ENCODE measurements around the gene XPNPEP3. TPM values are rescaled to one million over a fixed set of nuclear protein-coding genes. Genes with fewer than 3 reads are reported as not detected.

The XPNPEP3 gene
- total RNA-seq, 1 donor = 15.6 TPM

- no peaks in the 10 kb centered on the region for H3K9me3 ChIP-seq (ENCODE audit: low read depth, low read length)
- no peaks in the 10 kb centered on the region for H3K4me1 ChIP-seq (ENCODE audit: insufficient read depth, low read length)
- H3K27ac ChIP-seq (ENCODE audit: low read depth, low read length) = no peak overlapping the region
- peaks cover 14% of the 10 kb centered on the region for H3K36me3 ChIP-seq (ENCODE audit: insufficient read depth, low read length)
- no peak overlapping the region for H2AFZ ChIP-seq (ENCODE audit: low read length)
- no peak overlapping the region for H3K4me3 ChIP-seq (ENCODE audit: insufficient read depth, low read length)
- H3K27me3 ChIP-seq (ENCODE audit: insufficient read depth, low read length) = no peaks in the 10 kb centered on the region
- DNase-seq (ENCODE audit: insufficient read length, low spot score, missing footprints) = no peak
- no peaks in the 10 kb centered on the region for H3K79me2 ChIP-seq (ENCODE audit: insufficient read depth, low read length)
- H3K4me2 ChIP-seq (ENCODE audit: insufficient read depth, low read length) = no peak overlapping the region
- H4K20me1 ChIP-seq (ENCODE audit: insufficient read depth, low read length) = peaks cover 4% of the 10 kb centered on the region
- TF ChIP-seq, protein P1, sequence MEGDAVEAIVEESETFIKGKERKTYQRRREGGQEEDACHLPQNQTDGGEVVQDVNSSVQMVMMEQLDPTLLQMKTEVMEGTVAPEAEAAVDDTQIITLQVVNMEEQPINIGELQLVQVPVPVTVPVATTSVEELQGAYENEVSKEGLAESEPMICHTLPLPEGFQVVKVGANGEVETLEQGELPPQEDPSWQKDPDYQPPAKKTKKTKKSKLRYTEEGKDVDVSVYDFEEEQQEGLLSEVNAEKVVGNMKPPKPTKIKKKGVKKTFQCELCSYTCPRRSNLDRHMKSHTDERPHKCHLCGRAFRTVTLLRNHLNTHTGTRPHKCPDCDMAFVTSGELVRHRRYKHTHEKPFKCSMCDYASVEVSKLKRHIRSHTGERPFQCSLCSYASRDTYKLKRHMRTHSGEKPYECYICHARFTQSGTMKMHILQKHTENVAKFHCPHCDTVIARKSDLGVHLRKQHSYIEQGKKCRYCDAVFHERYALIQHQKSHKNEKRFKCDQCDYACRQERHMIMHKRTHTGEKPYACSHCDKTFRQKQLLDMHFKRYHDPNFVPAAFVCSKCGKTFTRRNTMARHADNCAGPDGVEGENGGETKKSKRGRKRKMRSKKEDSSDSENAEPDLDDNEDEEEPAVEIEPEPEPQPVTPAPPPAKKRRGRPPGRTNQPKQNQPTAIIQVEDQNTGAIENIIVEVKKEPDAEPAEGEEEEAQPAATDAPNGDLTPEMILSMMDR (IDR thresholded peaks at IDR 0.05; ENCODE audit: extremely low read depth, low read depth, low read length) = no peak
Observed at GRCh38 chr22:40975366-40975765, 118.4 kb downstream of the XPNPEP3 start.

- Histone ChIP-seq H3K36me3 (ENCODE audit: insufficient read depth, low read length) (peaks cover 9% of the 10 kb centered on the region), H3K27me3 (ENCODE audit: insufficient read depth, low read length) (no peaks in the 10 kb centered on the region), H4K20me1 (ENCODE audit: insufficient read depth, low read length) (no peaks in the 10 kb centered on the region), H3K4me2 (ENCODE audit: insufficient read depth, low read length) (no peak overlapping the region), H3K4me1 (ENCODE audit: insufficient read depth, low read length) (no peaks in the 10 kb centered on the region), H2AFZ (ENCODE audit: low read length) (no peak overlapping the region), H3K27ac (ENCODE audit: low read depth, low read length) (no peak overlapping the region), H3K4me3 (ENCODE audit: insufficient read depth, low read length) (no peak overlapping the region), H3K79me2 (ENCODE audit: insufficient read depth, low read length) (no peaks in the 10 kb centered on the region), H3K9me3 (ENCODE audit: low read depth, low read length) (no peaks in the 10 kb centered on the region)
- DNase-seq (ENCODE audit: insufficient read length, low spot score, missing footprints) = peak; percentile 55
- TF ChIP-seq, protein P1 (IDR thresholded peaks at IDR 0.05; ENCODE audit: extremely low read depth, low read depth, low read length) = no peak
Observed at GRCh38 chr22:40976866-40977700, 120.1 kb downstream of the XPNPEP3 start.

DNA sequence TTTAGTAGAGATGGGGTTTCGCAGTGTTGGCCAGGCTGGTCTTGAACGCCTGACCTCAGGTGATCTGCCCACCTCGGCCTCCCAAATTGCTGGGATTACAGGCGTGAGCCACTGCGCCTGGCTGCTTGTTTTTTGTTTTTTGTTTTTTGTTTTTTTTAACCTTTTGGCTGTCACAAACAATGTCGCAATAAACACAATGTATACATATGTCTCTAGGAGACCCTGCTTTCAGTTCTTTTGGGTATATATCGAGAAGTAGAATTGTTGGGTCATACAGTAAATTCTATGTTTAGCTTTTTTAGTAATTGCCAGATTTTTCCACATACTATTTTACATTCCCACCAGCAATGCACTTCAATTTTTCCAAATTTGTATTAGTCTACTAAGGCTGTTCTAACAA lies 122.2 kb downstream of the XPNPEP3 start:
- Histone ChIP-seq H3K4me3 (ENCODE audit: insufficient read depth, low read length) (no peak overlapping the region), H3K4me2 (ENCODE audit: insufficient read depth, low read length) (no peak overlapping the region), H3K27me3 (ENCODE audit: insufficient read depth, low read length) (no peaks in the 10 kb centered on the region), H3K27ac (ENCODE audit: low read depth, low read length) (no peak overlapping the region), H3K4me1 (ENCODE audit: insufficient read depth, low read length) (no peaks in the 10 kb centered on the region), H4K20me1 (ENCODE audit: insufficient read depth, low read length) (no peaks in the 10 kb centered on the region), H3K9me3 (ENCODE audit: low read depth, low read length) (no peaks in the 10 kb centered on the region), H3K79me2 (ENCODE audit: insufficient read depth, low read length) (no peaks in the 10 kb centered on the region), H3K36me3 (ENCODE audit: insufficient read depth, low read length) (no peaks in the 10 kb centered on the region), H2AFZ (ENCODE audit: low read length) (no peak overlapping the region)
- no peak for DNase-seq (ENCODE audit: insufficient read length, low spot score, missing footprints)
- TF ChIP-seq, protein P1 (IDR thresholded peaks at IDR 0.05; ENCODE audit: extremely low read depth, low read depth, low read length) = no peak

GRCh38 chr22:40979871-40980270 lies 122.9 kb downstream of the XPNPEP3 start:
- Histone ChIP-seq H3K79me2 (ENCODE audit: insufficient read depth, low read length) (no peaks in the 10 kb centered on the region), H4K20me1 (ENCODE audit: insufficient read depth, low read length) (no peaks in the 10 kb centered on the region), H3K36me3 (ENCODE audit: insufficient read depth, low read length) (no peaks in the 10 kb centered on the region), H3K4me3 (ENCODE audit: insufficient read depth, low read length) (no peak overlapping the region), H3K9me3 (ENCODE audit: low read depth, low read length) (no peaks in the 10 kb centered on the region), H3K4me2 (ENCODE audit: insufficient read depth, low read length) (no peak overlapping the region), H2AFZ (ENCODE audit: low read length) (no peak overlapping the region), H3K27ac (ENCODE audit: low read depth, low read length) (no peak overlapping the region), H3K4me1 (ENCODE audit: insufficient read depth, low read length) (no peaks in the 10 kb centered on the region), H3K27me3 (ENCODE audit: insufficient read depth, low read length) (no peaks in the 10 kb centered on the region)
- TF ChIP-seq, protein P1 (IDR thresholded peaks at IDR 0.05; ENCODE audit: extremely low read depth, low read depth, low read length) = no peak
- DNase-seq (ENCODE audit: insufficient read length, low spot score, missing footprints) = no peak

Measured in osteoblast (primary cell).